H7 (cell line): ENCODE results near the gene DHCR7. TPM values are rescaled to one million over a fixed set of nuclear protein-coding genes. Genes with fewer than 3 reads are reported as not detected.

Experiments
- DNase-seq: peaks from one replicate; pipeline ENCODE4 v3.0.0; 2012
- H3K27me3 ChIP-seq: 2 replicates; pipeline ENCODE4 v1.6.0; 2011; ENCODE audit warnings: mild to moderate bottlenecking, low read length; ENCODE audit not compliant: control insufficient read depth, insufficient read depth
- H3K36me3 ChIP-seq: replicated peaks from 2 replicates; pipeline ENCODE4 v1.5.1; 2011; ENCODE audit warnings: low read length; ENCODE audit not compliant: control insufficient read depth, insufficient read depth
- H3K4me3 ChIP-seq: 2 replicates; pipeline ENCODE4 v1.5.1; 2011; ENCODE audit warnings: low read depth, mild to moderate bottlenecking, control low read depth, low read length, moderate library complexity; ENCODE audit not compliant: insufficient read depth
- total RNA-seq: library from RNA; depleted of rRNA; stranded (reverse); fragments of >200 nt; shearing (Covaris generic); gene quantifications from 2 replicates; pipeline ENCODE4 v1.2.3, GENCODE V29; 2014

DHCR7 gene
- total RNA-seq, 1 experiment from 2014 or later = 123 TPM

DNA sequence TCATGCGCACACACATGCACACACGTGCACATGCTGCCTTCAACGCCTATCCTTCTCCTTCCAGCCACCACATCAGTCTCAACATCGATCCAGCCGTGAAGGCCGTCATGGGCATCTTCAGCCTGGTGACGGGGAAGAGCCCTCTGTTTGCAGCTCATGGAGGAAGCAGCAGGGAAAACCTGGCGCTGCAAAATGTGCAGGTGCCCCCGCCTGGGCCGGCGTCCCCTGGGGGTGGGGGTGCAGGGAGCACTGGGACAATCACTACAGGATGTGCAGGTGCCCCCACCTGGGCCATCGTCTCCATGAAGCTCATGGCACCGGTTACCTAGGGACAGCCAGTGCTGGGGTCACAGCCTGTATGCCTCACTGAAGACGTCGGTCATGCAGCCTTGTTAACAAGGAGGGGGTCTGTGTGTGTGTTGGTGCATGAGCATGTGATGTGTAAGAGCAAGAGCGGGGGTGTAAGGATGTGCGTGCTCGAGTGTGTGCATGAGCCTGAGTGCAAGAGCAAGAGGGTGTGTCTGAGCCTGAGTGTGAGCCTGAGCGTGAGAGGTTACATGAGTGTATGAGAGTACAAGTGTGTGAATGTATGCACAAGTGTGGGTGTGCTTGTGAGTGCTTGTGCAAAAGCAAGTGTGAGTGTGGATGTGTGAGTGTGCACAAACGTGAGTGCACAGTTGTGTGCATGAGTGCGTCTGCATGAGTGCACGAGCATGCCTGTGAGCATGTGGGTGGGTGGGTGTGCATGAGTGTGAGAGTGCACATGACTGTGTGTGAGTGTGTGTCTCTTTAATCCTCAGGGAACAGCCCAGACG, 36.3 kb upstream of the DHCR7 start:
- DNase-seq = no peak
- Histone ChIP-seq H3K36me3 (peaks cover 4% of the 10 kb centered on the region), H3K4me3 (no peak overlapping the region), H3K27me3 (no peaks in the 10 kb centered on the region)

DNA sequence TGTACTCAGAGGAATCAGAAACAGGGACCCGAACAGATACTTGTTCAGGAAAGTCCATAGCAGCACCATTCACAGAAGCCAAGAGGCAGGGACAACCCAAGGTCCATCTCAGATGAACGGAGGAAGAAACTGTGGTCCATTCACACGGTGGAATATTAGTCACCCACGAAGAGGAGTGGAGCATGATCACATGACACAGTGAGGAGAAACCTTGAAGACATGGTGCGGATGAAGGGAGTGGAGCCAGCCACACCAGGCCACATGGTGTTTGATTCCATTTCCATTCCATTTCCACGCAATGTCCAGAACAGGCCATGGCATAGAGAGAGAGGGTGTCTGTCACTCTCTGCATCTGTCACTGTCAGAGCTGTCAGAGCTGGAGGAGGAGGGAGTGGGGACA, 35.5 kb upstream of the DHCR7 start:
- no peak overlapping the region for H3K4me3 ChIP-seq
- peaks cover 5% of the 10 kb centered on the region for H3K36me3 ChIP-seq
- DNase-seq = no peak
- no peaks in the 10 kb centered on the region for H3K27me3 ChIP-seq

DNA sequence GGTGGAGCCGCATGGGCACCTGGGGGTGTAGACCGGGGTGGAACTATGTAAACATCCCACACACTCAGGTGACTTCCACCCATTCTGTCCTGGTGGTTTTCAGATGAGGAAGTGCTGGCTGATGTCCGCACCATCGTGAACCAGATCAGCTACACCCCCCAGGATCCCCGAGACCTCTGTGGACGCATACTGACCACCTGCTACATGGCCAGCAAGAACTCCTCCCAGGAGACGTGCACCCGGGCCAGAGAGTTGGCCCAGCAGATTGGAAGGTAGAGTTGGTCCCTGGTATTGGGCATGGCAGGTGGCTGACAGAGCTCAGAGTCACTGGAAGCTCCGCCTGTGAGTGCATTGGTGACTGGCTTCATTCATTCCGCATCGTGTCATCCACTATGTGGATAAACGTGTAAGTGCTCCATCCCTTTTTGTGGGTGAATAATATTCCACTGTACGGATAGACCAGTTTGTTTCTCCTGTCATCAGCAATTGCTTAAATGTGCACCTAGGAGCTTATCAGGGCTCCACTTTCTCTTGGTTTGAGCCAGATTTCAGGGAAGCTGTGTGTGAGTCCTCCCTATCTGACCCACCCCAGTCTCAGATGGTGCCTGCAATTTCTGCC, 34.7 kb upstream of the DHCR7 start:
- H3K27me3 ChIP-seq = no peaks in the 10 kb centered on the region
- no peak for DNase-seq
- no peak overlapping the region for H3K4me3 ChIP-seq
- H3K36me3 ChIP-seq = peaks cover 6% of the 10 kb centered on the region

- Histone ChIP-seq H3K27me3 (no peaks in the 10 kb centered on the region), H3K36me3 (peaks cover 6% of the 10 kb centered on the region), H3K4me3 (no peak overlapping the region)
- DNase-seq = no peak
These were observed 34.0 kb upstream of the DHCR7 start for GRCh38 chr11:71482216-71482615.

- DNase-seq = no peak
- no peaks in the 10 kb centered on the region for H3K27me3 ChIP-seq
- H3K36me3 ChIP-seq = peaks cover 6% of the 10 kb centered on the region
- H3K4me3 ChIP-seq = no peak overlapping the region
These were observed 33.1 kb upstream of the DHCR7 start for GRCh38 chr11:71481101-71481960.

- no peak for DNase-seq
- Histone ChIP-seq H3K27me3 (no peaks in the 10 kb centered on the region), H3K4me3 (no peak overlapping the region), H3K36me3 (peaks cover 3% of the 10 kb centered on the region)
These were observed 30.3 kb upstream of the DHCR7 start for GRCh38 chr11:71478528-71478840.

DNA sequence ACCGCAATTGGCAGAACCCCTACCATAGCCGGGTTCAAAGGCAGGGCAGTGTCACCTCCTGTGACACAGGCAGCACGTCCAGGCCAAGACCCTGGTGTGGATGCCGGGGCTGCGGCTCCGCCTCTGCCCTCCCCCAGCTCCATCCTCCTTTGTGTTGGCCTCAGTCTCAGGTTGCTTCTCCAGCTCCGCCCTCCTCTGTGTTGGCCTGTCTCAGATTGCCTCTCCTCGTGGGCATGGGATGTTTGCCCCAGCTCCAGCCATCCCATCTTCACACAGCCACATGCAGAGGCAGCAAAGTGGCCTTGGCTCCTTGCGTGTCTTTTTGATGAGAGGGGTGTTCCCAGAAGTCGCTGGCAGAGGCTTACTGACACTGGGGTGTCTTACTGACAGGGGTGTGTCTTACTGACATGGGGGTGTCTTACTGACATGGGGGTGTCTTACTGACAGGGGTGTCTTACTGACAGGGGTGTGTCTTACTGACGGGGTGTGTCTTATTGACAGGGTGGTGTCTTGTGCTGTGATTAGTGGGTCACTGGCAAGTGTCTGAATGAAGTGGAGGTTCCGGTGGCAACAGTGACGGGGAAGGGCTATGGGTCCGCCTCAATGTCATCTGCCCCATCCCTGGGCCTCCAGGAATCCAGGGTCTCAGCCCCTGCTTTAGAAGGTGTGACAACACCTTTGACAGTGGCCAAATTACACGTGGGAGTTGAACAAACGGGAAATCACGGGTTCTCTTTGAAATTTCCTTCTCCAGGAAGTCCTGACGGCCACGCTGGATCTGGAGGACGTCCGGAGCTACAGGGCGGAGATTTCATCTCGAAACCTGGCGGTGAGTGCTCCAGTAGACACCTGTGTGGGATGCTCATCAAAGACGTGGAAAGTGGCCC, 29.7 kb upstream of the DHCR7 start:
- H3K4me3 ChIP-seq = no peak overlapping the region
- H3K27me3 ChIP-seq = no peaks in the 10 kb centered on the region
- DNase-seq = peak; percentile 93

DNA sequence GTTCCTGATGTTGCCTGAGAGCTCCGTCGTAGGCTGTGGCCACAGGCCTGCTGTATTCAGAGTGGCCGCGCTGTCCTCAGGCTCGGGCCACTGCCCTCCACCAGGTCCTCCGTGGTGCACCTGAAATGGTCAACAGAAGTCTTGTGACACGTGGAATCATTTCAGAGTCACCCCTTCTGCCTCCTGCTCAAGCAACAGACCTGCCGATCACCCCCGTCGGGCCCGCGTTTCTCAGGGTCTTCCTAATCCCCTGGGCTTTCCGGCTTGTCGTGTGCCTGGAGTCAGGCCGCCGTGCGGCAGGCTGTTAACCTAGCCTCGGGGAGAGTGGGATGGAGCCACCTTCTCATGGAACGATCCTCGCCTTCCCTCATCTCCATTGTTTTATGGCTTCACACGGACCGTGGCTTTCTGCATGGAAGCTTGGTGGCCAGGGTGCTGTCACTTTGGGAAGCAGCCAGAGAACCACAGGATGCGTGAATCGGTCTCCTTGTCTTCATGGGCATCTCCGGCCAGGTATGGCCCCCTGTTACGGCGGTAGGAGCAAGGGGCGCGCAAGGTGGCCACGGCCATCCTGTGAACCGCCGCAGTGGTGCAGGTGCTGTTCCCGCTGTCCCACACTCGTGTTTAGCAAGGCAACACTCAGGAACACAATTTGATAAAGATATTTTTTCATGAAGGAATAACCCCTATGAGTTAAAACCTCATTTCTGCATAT, 28.9 kb upstream of the DHCR7 start:
- no peak overlapping the region for H3K4me3 ChIP-seq
- DNase-seq = peak; percentile 47
- H3K36me3 ChIP-seq = peaks cover 2% of the 10 kb centered on the region
- no peaks in the 10 kb centered on the region for H3K27me3 ChIP-seq

More for the DNA sequence above, 29.7 kb upstream of the DHCR7 start:
- H3K36me3 ChIP-seq = peaks cover 2% of the 10 kb centered on the region

GRCh38 chr11:71476031-71476430, 27.8 kb upstream of the DHCR7 start:
- Histone ChIP-seq H3K4me3 (no peak overlapping the region), H3K36me3 (peaks cover 2% of the 10 kb centered on the region), H3K27me3 (no peaks in the 10 kb centered on the region)
- DNase-seq = no peak

- peak; percentile 50 for DNase-seq
- H3K36me3 ChIP-seq = peaks cover 2% of the 10 kb centered on the region
- H3K27me3 ChIP-seq = no peaks in the 10 kb centered on the region
- no peak overlapping the region for H3K4me3 ChIP-seq
These were observed 26.7 kb upstream of the DHCR7 start for GRCh38 chr11:71474771-71475483.

GRCh38 chr11:71474141-71474770, 26.1 kb upstream of the DHCR7 start:
- Histone ChIP-seq H3K4me3 (no peak overlapping the region), H3K36me3 (peaks cover 2% of the 10 kb centered on the region), H3K27me3 (no peaks in the 10 kb centered on the region)
- no peak for DNase-seq

- no peaks in the 10 kb centered on the region for H3K27me3 ChIP-seq
- H3K36me3 ChIP-seq = peaks cover 2% of the 10 kb centered on the region
- no peak overlapping the region for H3K4me3 ChIP-seq
- DNase-seq = no peak
These were observed 25.5 kb upstream of the DHCR7 start for GRCh38 chr11:71473793-71474080.
